Ishikawa (cell line): ENCODE measurements around the gene ERV3-1.
"Not testable (repeated sequence)": the region's sequence is repeated elsewhere in the genome, so short reads cannot be mapped to it uniquely, and the experiment has no call there.

Experiments
- EP300 ChIP-seq: IDR thresholded peaks from 2 replicates; pipeline ENCODE4 v1.6.1; 2012; ENCODE audit warnings: borderline replicate concordance
- FOXM1 ChIP-seq: IDR thresholded peaks from 2 replicates; pipeline ENCODE4 v1.6.1; 2012; ENCODE audit warnings: low read depth, borderline replicate concordance
- TEAD4 ChIP-seq: IDR thresholded peaks from 2 replicates; pipeline ENCODE4 v1.6.1; 2012
- TF ChIP-seq, protein P1 (sequence below): IDR thresholded peaks from 2 replicates; pipeline ENCODE4 v1.6.1; 2012

DNA sequence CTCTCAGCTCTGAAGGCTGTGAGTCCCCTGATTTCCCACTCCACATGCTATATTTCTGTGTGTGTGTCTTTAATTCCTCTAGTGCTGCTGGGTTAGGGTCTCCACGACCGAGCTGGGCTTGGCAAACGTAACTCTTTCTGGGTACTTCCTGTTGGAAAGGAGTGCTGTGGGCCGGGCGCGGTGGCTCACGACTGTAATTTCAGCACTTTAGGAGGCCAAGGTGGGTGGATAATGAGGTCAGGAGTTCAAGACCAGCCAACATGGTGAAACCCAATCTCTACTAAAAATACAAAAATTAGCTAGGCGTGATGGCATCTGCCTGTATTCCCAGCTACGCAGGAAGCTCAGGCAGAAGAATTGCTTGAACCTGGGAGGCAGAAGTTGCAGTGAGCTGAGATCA, 55.8 kb downstream of the ERV3-1 start:
- TF ChIP-seq TEAD4, EP300, FOXM1: not testable (repeated sequence)
- TF ChIP-seq, protein P1, sequence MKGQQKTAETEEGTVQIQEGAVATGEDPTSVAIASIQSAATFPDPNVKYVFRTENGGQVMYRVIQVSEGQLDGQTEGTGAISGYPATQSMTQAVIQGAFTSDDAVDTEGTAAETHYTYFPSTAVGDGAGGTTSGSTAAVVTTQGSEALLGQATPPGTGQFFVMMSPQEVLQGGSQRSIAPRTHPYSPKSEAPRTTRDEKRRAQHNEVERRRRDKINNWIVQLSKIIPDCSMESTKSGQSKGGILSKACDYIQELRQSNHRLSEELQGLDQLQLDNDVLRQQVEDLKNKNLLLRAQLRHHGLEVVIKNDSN: not testable (repeated sequence)
